GM19455 (cell line): ENCODE results near the gene KCNK4.
A peak's percentile ranks its signal among the peaks of the same experiment; 100 is the strongest.
"Not testable (repeated sequence)": the region's sequence is repeated elsewhere in the genome, so short reads cannot be mapped to it uniquely, and the experiment has no call there.

Source experiments
- ATAC-seq: cut with Tn5 transposase; IDR thresholded peaks from one replicate; pipeline ENCODE4 v1.9.1; 2021; ENCODE audit not compliant: unreplicated experiment

KCNK4 gene

DNA sequence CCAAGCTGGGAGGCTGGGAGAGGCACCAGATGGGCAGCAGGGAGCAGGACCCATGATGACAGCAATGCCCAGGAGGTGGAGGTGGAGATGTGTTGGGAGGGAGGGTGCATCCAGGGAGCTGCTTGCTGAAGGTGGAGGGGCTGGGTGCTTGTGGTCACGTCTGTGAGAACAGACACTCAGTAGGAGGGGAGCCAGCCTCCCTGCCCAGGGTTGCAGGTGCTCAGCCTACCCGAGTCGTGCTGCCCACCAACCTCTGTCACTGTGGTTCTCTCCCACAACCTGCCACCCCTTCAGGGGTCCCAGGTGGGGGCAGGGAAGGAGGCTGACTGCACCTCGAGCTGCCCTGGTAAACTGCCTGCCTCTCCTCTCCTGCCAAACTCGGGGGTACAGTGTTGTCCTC, 32.3 kb downstream of the KCNK4 start:
- no peak for ATAC-seq

- ATAC-seq = not testable (repeated sequence)
Measured at GRCh38 chr11:64323984-64324383, 32.9 kb downstream of the KCNK4 start.

- no peak for ATAC-seq
Measured at GRCh38 chr11:64324692-64325469, 33.8 kb downstream of the KCNK4 start.

DNA sequence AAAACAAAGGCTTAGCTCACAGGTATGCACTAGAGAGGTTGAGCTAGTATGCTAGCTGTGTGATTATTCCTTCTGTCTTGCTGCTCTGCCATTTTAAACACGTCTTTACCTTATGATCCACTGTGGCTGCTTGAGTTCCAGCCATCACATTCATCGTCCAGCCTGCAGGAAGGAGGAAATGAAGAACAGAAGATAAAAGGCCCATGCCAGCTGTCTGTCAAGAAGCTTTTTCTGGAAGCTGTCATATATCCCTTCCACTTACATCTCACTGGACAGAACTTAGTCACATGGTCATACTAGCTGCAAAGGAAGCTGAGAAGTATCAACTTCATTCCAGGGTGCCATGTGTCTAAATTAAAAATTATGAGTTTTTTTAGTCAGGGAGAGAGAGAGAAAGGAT, 36.3 kb downstream of the KCNK4 start:
- no peak for ATAC-seq

DNA sequence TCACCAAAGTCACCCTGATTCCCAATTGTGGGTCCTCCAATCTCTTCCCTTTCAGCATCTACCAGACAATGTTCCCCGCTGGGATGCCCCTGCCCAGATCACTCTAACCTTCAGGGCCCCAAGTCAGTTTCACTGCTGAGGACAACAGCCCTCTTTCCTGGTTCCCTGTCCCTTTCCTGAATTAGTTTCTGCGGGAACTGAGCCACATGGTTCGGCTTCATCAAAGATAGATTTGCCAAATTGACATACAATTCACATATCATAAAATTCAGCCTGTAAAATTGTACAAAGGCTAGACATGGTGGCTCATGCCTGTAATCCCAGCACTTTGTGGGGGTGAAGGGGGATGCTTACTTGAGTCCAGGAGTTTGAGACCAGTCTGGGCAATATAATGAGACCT, 36.9 kb downstream of the KCNK4 start:
- no peak for ATAC-seq

DNA sequence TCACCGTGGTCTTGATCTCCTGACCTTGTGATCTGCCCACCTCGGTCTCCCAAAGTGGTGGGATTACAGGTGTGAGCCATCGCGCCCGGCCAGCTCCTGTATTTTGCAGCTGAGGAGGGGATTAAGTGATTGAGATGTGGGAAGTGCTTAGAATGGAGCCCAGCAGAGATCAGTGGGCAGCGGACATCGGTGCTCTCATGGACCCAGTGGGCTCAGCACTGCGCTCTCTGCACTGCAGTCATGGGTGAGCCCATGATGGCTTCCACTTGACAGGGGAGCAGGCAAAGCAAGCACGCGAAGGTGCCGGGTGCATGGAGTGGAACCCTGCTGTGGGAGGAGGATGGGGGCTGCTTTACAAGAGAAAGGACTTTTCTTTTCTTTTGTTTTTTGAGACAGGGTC, 39.8 kb downstream of the KCNK4 start:
- ATAC-seq = no peak

DNA sequence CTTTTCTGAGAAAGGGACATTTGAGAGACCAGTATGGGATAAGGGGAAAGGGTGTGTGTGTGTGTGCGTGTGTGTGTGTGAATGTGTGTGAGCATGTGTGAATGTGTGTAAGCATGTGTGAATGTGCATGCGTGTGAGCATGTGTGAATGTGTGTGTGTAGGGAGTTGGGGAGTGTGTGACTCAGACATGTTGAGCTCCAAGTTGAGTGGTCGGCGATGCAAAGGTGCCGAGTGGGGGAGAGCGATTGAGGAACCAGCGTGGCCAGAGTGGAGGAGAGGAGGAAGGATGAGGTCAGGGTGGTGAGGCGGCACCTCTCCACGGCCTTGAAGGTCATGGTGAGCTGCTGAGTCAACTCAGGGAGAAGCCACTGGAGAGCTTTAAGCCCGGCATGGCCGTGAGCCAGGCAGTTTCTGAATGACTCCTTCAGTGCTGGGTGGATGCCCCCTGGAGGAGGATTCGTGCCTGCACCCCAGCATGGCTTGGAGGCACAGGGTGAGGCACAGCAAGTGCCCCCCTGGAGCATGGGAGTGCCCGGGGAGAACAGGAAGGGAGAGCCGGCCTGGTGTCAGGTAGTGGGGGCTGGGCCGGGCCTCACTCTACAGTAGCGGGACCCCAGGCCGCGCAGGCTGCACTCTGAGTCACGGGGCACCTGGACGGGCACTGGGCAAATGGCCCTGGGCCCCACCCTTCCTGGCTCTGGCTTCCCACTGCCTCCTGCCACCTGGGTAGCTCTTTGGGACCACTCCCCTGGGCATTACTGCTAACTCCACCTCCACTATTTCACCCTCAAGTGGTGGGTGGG, 40.7 kb downstream of the KCNK4 start:
- ATAC-seq = no peak

DNA sequence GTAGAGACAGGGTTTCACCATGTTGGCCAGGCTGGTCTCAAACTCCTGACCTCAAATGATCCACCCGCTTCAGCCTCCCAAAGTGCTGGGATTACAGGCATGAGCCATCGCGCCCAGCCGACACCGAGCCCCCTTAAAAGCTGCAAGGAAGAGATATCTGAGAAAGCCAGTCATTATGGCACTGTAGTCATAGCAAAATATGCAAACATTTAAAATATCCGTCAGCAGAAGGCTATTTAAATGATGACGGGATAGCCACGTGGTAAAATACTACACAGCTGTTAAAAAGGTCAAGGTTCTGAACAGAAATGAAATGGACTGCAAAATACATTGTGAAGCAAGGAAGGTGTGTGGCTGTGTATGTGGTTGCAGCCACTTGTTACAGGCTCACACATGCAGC, 42.5 kb downstream of the KCNK4 start:
- no peak for ATAC-seq

DNA sequence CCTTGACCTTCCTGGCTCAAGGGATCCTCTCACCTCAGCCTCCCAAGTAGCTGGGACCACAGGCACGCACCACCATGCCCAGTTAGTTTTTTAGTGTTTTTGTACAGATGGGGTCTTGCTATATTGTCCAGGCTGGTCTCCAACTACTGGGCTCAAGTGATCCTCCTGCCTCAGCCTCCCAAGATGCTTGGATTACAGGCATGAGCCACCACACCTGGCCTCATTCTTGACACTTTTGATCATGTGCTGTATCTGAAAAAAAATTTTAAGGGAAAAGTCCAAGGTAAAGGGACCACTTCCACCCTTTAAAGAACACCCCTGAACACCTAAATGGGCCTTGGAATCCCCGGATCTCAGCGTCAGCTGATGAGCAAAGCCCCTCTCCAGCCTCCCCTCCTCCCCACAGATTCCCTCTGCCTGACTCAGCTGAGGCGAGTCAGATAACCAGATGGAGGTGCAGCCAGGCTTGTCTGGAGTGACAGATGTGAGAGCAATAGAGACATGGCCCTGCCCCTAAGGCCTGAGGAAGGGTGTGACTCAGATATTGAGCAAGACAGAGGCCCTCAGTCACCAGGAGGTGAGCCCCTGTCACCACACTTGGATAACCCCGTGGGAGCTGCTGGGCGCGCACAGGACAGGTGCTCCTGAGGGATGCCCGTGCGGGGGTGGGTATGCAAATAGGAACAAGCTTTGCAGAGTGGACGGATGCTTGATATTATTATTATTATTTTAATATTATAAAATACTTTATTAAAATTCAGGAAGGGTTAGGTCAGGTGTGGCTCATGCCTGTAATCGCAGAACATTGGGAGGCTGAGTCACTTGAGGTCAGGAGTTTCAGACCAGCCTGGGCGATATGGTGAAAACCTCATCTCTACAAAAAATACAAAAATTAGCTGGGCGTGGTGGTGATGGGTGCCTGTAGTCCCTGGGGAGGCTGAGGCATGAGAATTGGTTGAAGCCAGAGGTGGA, 43.9 kb downstream of the KCNK4 start:
- peak; percentile 74 for ATAC-seq

DNA sequence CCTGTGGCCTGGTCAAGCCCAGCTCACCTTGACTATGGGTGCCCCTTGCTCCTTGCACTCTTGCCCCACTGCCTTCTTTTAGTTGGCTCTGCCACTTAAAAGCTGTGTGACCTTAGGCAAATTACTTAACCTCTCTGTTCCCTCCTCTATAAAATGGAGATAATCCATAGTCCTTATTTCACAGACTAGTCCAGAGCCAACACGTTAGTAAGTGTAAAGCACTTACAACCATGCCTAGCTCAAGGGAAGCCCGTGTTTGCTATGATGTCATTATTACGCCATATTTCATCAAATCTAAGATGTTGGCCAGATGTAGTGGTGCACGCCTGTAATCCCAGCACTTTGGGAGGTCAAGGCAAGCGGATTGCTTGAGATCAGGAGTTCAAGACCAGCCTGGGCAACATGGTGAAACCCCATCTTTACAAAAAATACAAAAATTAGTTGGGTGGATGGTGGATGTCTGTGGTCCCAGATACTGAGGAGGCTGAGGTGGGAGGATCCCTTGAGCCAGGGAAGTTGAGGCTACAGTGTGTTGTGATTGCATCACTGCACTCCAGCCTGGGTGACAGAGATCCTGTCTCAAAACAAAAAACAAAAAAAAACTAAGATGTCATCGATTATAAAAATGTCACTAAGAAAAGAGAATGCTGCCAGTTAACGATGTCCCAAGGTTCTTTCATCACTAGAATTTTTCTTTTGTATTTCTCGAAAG, 46.6 kb downstream of the KCNK4 start:
- no peak for ATAC-seq

GRCh38 chr11:64338716-64339115, 47.6 kb downstream of the KCNK4 start:
- ATAC-seq = no peak

- no peak for ATAC-seq
Measured at GRCh38 chr11:64339286-64339685, 48.2 kb downstream of the KCNK4 start.

DNA sequence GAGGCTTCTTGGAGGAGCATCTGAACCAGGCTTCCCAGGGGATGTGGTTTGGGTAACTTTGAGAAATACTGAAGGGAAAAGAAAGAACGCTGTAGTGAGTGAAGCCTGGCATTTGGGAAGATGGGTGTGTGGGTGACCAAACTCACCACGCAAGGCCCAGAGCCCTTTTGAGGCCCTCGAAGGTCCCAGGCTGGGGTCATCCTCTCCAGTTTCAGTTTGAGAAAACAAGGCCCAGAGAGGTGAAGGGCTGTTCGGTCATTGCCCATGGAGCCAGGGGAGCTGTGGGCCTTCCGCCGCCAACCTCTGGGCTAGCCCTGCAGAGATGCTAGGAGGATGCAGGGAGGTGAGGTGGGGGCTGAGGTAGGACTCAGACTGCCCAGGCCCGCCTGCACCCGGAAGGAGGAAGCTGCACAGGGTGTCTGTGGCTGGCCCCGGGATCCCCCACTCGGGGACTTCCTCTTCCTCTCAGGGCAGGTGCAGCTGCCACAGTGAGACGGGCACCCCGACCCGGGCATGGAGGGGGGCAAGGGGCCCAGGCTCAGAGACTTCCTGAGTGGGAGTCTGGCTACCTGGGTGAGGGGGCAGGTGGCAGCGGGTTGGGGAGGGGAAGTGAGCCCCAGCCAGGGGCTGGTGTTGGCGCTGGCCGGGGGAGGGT, 48.8 kb downstream of the KCNK4 start, which contains the start of gene CCDC88B:
CCDC88B (plus strand) TSS at position 451 of the 655 bp plus-strand sequence; CDS start at position 514, 63 bp downstream.
- peak; percentile 49 for ATAC-seq

DNA sequence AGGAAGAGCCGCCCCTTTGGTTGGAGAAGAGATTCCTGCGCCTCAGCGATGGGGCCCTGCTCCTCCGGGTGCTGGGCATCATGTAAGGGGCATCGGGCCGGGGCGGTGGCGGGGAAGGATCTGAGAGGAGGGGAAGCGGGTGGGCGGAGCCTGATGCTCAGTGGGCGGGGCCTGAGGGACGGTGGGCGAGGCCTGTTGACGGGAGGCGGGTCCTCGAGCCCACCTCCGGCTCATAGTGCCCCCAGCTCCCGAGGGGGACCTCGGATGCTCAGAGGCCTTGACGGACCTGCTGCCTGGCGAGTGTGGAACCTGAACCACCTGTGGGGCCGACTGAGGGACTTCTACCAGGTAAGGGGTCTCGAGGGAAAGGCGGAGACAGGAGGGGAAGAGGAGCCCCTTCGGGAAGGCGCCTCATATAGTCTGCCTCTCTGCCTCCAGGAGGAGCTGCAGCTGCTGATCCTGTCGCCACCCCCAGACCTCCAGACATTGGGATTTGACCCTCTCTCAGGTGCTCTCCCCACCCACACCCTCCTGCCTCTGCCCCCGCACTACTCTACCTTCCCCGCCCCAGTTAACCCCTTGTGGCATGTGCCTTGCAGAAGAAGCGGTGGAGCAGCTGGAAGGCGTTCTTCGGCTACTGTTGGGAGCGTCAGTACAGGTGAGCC, 49.7 kb downstream of the KCNK4 start:
- no peak for ATAC-seq

- ATAC-seq = no peak
Measured at GRCh38 chr11:64341429-64341828, 50.3 kb downstream of the KCNK4 start.

- ATAC-seq = peak; percentile 39
Measured at GRCh38 chr11:64341851-64342791, 51.0 kb downstream of the KCNK4 start.

DNA sequence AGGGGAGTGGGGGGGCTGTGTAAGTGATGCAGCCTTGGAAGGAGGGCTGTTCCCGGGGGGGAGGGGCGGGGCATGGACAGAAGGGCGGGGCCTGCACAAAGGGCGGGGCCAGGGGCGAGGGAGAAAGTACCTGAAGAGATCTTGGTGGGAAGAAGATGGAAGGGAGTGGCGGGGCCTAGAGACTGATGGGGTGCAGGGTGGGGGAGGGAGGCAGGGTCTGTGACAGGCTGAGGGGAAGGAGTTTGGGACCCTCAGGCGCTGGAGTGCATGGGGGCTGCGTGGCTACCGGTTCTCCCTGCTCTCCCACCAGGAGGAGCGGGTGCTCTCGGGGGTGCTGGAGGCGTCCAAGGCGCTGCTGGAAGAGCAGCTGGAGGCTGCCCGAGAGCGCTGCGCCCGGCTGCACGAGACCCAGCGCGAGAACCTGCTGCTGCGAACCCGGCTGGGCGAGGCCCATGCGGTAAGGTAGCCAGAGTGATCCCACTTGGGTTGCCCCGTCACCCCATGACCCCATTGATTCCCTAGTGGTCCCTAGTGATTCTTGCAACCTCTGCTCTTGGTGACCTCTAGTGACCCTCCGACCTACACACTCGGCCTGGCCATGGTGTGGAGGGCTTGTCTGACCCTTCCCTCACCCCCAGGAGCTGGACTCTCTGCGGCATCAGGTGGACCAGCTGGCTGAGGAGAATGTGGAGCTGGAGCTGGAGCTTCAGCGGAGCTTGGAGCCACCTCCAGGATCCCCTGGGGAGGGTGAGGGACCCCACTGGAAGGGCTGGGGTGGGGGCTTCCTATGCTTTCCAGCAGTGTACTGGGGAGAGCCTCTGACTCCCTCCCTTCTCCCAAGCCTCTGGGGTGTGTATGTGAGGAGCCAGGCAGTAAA, 52.0 kb downstream of the KCNK4 start:
- no peak for ATAC-seq
